Activated T-cell treated with anti-CD3 and anti-CD28 coated beads for 1 hour (primary cell): ENCODE data around the gene MFSD6.
"Not testable (repeated sequence)": the region's sequence is repeated elsewhere in the genome, so short reads cannot be mapped to it uniquely, and the experiment has no call there.

Experiments
- DNase-seq: peaks from one replicate; pipeline ENCODE4 v3.0.0-alpha.2; 2020; ENCODE audit warnings: low read depth

MFSD6 gene

GRCh38 chr2:190466819-190467446, 58.8 kb downstream of the MFSD6 start:
- no peak for DNase-seq

- DNase-seq: no peak
Measured at GRCh38 chr2:190467575-190468083, 59.5 kb downstream of the MFSD6 start.

GRCh38 chr2:190468354-190468753, 60.2 kb downstream of the MFSD6 start:
- DNase-seq: not testable (repeated sequence)

GRCh38 chr2:190468814-190469569, 60.8 kb downstream of the MFSD6 start:
- DNase-seq: no peak

GRCh38 chr2:190469771-190470170, 61.6 kb downstream of the MFSD6 start:
- no peak for DNase-seq

GRCh38 chr2:190470256-190470826, 62.2 kb downstream of the MFSD6 start:
- no peak for DNase-seq

GRCh38 chr2:190477661-190478454, 69.7 kb downstream of the MFSD6 start:
- no peak for DNase-seq

GRCh38 chr2:190478572-190479195, 70.5 kb downstream of the MFSD6 start:
- no peak for DNase-seq

- no peak for DNase-seq
Measured at GRCh38 chr2:190481339-190481738, 73.2 kb downstream of the MFSD6 start.

GRCh38 chr2:190482451-190482850, 74.3 kb downstream of the MFSD6 start:
- DNase-seq: no peak

- DNase-seq: no peak
Measured at GRCh38 chr2:190486037-190486623, 78.0 kb downstream of the MFSD6 start.

- DNase-seq: no peak
Measured at GRCh38 chr2:190488516-190489233, 80.5 kb downstream of the MFSD6 start.

GRCh38 chr2:190489475-190489874, 81.3 kb downstream of the MFSD6 start:
- DNase-seq: no peak

GRCh38 chr2:190490502-190490901, 82.3 kb downstream of the MFSD6 start:
- no peak for DNase-seq

GRCh38 chr2:190493095-190493494, 84.9 kb downstream of the MFSD6 start:
- no peak for DNase-seq

- not testable (repeated sequence) for DNase-seq
Measured at GRCh38 chr2:190494600-190495227, 86.6 kb downstream of the MFSD6 start.

- DNase-seq: no peak
Measured at GRCh38 chr2:190497428-190497827, 89.3 kb downstream of the MFSD6 start.

GRCh38 chr2:190499273-190499672, 91.1 kb downstream of the MFSD6 start:
- DNase-seq: no peak

- DNase-seq: no peak
Measured at GRCh38 chr2:190500054-190500502, 91.9 kb downstream of the MFSD6 start.

- DNase-seq: no peak
Measured at GRCh38 chr2:190501231-190501630, 93.1 kb downstream of the MFSD6 start.
